GM19025 (cell line): ENCODE measurements around the gene MSH3.
"Not testable (repeated sequence)": the region's sequence is repeated elsewhere in the genome, so short reads cannot be mapped to it uniquely, and the experiment has no call there.

Source experiments
- ATAC-seq: cut with Tn5 transposase; IDR thresholded peaks from one replicate; pipeline ENCODE4 v1.9.1; 2021; ENCODE audit warnings: mild to moderate bottlenecking, low read depth, moderate library complexity; ENCODE audit not compliant: unreplicated experiment

Gene MSH3

DNA sequence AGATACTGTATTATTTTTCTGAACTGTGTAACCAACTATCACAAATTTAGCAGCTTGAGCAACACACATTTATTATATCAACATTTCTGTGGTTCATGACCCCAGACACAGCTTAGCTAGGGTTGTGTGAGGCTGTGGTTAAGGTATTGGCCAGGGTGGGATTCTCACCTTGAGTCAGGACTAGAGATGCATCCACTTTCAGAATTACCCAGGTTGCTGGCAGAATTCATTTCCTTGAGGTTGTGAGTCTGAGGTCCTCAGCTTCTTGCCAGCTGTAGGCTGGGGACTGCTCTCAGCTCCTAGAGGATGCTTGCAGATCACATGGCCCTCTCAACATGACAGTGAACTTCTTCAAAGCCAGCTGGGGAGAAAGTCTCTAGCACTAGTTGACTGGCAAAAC, 183.2 kb downstream of the MSH3 start:
- peak; percentile 92 for ATAC-seq

- not testable (repeated sequence) for ATAC-seq
Measured at GRCh38 chr5:80841026-80841797, 186.8 kb downstream of the MSH3 start.

GRCh38 chr5:80846422-80846821, 192.0 kb downstream of the MSH3 start:
- not testable (repeated sequence) for ATAC-seq

DNA sequence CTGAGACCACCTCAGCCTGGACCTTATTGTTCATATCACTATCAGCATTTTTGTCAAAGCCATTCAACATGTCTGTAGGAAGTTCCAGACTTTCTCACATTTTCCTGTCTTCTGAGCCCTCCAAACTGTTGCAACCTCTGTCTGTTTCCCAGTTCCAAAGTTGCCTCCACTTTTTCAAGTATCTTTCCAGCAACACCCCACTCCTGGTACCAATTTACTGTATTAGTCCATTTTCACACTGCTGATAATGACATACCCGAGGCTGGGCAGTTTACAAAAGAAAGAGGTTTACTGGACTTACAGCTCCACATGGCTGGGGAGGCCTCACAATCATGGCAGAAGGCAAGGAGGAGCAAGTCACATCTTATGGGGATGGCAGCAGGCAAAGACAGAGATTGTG, 195.7 kb downstream of the MSH3 start:
- ATAC-seq = not testable (repeated sequence)

DNA sequence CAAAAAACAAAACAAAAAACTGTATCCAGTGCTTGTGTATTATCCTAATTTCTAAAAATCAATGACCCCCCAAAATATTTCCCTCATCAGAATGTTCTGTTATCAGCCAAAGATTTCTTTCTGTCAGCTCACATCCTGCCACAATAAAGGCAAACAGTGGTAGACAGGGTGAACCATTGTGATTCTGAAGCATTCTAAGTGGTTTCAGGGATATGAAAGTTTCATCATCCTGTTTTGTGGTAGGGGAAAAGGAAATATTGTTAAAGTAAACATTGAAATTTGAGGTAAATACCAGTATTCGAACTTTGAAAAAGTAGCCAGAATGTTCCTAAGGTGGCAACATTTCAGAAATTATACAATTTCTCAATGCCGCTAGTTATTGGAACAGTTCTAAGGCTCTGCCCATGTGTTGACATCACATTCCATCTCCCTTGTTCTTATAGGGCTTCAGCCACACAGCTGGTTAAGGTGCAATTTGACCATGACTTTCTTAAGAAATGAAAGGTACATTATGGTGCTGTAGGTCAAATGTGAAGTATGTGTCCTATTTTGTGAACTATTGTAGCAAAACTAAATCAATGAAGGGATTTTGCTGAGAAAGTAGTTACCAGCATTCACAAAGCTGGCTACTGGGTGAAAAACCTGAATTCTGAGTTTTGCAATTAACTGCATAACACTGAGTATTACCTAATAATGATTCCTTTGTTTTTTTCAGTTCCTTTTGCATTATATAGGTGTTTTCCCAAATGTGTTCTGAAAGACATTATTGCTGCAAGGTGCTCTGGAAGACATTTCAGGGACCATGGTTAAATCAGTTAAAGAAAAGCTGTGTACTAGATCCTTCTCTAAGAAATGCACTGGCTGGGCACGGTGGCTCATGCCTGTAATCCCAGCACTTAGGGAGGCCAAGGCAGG, 198.1 kb downstream of the MSH3 start:
- ATAC-seq = no peak

DNA sequence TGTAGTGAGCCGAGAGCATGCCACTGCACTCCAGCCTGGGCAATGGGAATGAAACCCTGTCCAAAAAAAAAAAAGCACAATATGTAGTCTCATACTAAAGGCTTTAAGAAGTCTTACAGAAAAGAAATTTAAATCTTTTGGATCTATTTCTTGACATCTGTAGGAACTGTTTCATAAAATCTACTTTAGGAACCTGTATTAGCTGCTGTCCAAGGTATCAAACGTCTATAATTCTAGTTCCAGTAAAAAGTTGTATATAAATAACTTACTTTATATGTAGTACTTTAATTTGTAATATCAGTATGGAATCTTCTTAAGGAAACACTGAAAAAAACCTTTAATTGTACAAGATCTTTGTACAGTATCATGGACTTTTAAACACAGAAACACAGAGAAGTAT, 199.0 kb downstream of the MSH3 start:
- ATAC-seq = no peak

GRCh38 chr5:80854583-80854982, 200.1 kb downstream of the MSH3 start:
- no peak for ATAC-seq

DNA sequence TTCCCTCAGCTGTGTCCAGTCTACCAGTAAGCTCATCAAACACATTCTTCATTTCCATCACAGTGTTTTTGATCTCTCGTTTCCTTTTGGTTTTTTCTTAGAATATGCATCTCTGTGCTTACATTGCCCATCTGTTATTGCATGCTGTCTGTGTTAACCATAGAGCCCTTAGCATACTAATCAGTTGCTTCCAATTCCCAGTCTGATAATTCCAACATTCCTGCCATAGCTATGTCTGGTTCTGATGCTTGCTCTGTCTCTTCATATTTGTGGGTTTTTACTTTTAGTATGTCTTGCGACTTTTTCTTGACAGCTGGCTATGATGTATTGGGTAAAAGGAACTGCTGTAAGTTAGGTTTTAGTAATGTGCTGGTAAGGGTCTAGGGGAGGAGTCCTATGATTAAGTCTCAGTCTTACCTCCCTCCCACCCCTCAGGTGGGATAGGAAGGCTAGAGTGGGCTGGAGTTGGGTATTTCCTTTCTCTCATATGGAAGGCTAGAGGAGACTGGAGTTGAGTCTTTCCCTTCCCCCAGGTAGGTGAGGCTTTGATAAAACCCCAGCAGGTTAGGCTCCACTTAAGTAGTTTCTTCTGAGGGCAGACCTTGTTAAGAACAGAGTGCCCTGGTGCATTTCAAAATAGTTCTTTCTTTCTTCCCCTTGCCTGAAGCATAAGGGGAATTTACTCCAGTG, 206.6 kb downstream of the MSH3 start:
- ATAC-seq = no peak

DNA sequence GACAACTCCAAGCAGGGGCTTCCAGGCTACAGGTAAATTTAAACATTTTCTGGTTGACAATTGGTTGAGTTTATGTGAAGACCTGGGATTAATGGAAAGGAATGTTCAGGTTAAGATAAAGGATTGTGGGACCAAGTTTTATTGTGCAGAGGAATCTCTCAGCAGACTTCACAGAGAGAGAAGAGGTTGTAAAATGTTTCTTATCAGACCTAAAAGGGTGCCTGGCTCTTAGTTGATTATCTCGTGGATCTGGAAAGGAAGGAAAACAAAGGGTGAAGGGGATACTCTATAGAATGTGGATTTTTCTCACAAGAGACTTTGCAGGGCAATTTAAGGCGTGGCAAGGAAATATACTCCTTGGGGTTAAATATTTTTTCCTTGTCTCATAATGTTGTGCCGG, 209.3 kb downstream of the MSH3 start:
- ATAC-seq = no peak

DNA sequence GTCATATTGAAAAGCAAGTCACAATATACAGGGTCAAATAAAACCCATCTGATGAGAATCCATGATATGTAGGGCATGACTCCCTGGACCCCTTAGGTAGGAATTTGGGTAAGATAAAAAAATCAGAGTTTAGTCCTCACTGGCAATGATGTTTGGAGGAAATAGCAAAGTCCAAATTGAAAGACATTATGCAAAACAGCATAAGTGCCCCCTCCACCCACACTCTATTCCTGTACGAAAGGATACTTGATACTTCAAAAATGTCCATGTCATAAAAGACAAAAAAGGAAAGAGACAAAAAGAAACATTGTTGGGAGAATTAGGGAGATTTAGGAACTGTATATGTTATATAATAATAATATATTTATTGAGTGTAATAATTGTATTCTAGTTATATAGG, 209.7 kb downstream of the MSH3 start:
- no peak for ATAC-seq

- ATAC-seq = no peak
Measured at GRCh38 chr5:80864706-80865435, 210.4 kb downstream of the MSH3 start.

- ATAC-seq = no peak
Measured at GRCh38 chr5:80865551-80865950, 211.1 kb downstream of the MSH3 start.

DNA sequence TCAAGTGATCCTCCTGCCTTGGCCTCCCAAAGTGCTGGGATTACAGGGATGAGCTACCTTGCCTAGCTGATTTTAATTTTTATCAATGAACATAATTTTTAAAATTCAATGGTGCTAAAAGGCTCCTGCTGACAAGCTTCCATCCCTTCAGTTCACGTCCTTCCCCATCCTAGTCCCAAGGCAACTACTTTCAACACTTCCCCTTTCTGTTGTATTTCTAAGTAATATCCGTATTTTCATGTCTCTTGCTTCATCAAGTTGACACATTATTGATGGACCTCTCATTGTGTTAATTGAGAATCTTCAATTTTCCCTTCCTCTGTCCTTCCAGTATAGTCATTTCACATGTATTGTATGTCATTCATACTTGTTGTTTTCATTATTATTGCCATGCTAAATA, 211.9 kb downstream of the MSH3 start:
- no peak for ATAC-seq

GRCh38 chr5:80867233-80867632, 212.8 kb downstream of the MSH3 start:
- ATAC-seq = no peak

DNA sequence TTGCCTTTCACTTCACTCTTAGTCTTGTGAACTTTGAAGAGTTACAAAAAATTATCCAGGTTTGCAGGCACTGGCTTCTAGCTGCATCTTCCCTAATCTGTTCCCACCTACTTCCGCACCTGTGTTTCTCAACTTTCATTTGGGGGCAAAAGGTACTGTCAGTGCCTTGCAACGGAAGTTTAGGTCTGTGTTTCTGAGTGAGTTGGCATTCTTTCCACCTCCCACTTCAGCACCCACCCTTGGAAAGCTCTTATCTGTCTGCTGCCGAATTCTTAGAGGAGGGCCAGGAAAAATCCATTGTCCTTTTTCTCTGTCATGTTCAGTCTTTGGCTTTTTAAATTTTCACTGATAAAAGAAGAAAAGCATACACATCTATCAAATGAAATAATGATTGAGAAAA, 216.0 kb downstream of the MSH3 start:
- no peak for ATAC-seq

- ATAC-seq = no peak
Measured at GRCh38 chr5:80871541-80871961, 217.1 kb downstream of the MSH3 start.

- ATAC-seq = no peak
Measured at GRCh38 chr5:80874162-80874561, 219.7 kb downstream of the MSH3 start.

- ATAC-seq = no peak
Measured at GRCh38 chr5:80877592-80877991, 223.1 kb downstream of the MSH3 start.

GRCh38 chr5:80881726-80882125, 227.3 kb downstream of the MSH3 start:
- no peak for ATAC-seq

DNA sequence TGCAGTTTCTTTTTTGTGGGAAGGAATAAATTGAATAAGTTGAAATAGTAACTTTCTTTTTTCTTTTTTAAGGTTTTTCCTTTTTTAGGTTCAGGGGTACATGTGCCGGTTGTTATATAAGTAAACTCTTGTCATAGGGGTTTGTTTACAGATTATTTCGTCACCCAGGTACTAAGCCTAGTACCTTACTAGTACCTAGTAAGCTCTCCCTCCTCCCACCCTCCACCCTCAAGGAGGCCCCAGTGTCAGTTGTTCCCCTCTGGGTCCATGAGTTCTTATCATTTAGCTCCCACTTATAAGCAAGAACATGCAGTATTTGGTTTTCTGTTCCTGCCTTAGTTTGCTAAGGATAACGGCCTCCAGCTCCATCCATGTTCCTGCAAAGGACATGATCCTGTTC, 228.9 kb downstream of the MSH3 start:
- ATAC-seq = not testable (repeated sequence)
